GM12872 (cell line): Measurements from ENCODE around the gene TAF5L.

Experiments used
- CTCF ChIP-seq: IDR thresholded peaks from 3 replicates; pipeline ENCODE4 v1.5.1; 2011; ENCODE audit warnings: low read depth, mild to moderate bottlenecking, low read length, moderate library complexity; ENCODE audit not compliant: insufficient read depth

The TAF5L gene

GRCh38 chr1:229641306-229641705 is 15.4 kb upstream of the TAF5L start:
- TF ChIP-seq CTCF, result no peak

GRCh38 chr1:229640455-229640854 is 14.5 kb upstream of the TAF5L start:
- TF ChIP-seq CTCF, result no peak

GRCh38 chr1:229637746-229638145 is 11.8 kb upstream of the TAF5L start:
- no peak for TF ChIP-seq CTCF

- TF ChIP-seq CTCF, result no peak
Measured at GRCh38 chr1:229636042-229636441, 10.1 kb upstream of the TAF5L start.

- TF ChIP-seq CTCF, result no peak
Measured at GRCh38 chr1:229631966-229632365, 6.0 kb upstream of the TAF5L start.

GRCh38 chr1:229631148-229631547 is 5.2 kb upstream of the TAF5L start:
- TF ChIP-seq CTCF, result no peak

GRCh38 chr1:229629261-229629660 is 3.3 kb upstream of the TAF5L start:
- TF ChIP-seq CTCF, result no peak

GRCh38 chr1:229627003-229627402 is 1.1 kb upstream of the TAF5L start:
- TF ChIP-seq CTCF, result no peak
